Activated CD8-positive, alpha-beta memory T cell treated with anti-CD3 and anti-CD28 coated beads for 36 hours (primary cell): ENCODE results near the gene MAD1L1. TPM values are rescaled to one million over a fixed set of nuclear protein-coding genes. Genes with fewer than 3 reads are reported as not detected.

Experiments used
- CTCF ChIA-PET: fragments of 350-600 bp; sonication (Branson Sonifier 250); formaldehyde crosslinking; loops from one replicate; lab custom pipeline; 2021; ENCODE audit warnings: antibody characterized with exemption; lab: Charles Lee
- POLR2A ChIA-PET: fragments of 350-600 bp; sonication (Branson Sonifier 250); formaldehyde crosslinking; loops from one replicate; lab custom pipeline; 2021; ENCODE audit warnings: antibody characterized with exemption; lab: Charles Lee
- total RNA-seq, 2 experiments: library from RNA; stranded (reverse); gene quantifications; one replicate each; pipeline ENCODE4 v1.2.3, GENCODE V29; 2021

Gene MAD1L1
- total RNA-seq, 2 experiments from 2014 or later: 39.4 to 40.8 TPM

DNA sequence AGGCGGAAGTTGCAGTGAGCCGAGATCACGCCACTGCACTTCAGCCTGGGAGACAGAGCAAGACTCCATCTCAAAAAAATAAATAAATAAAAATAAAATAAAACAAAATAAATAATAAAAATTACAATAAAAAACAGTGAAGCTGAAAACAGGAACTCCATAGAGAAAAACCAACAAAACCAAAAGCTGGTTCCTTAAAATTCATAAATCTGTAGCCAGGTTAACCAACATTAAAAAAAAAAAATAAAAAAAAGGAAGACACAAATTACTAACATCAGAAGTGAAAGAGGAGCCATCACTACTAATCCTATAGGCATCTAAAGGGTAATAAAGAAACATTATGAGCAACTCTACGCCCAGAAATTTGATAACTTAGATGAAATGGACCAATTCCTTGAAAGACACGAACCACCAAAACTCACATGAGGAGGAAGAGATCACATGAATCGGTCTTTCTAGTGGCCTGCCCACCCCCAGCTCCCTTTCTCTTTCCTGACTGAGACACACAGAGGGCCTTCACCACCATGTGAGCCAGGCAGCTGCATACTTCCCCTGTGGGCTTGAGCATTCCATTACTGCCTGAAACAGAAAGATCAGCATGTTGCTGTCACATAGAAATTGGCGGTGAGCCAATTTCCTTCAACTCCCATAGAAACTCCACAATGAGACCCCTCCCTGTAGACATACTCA lies 208.7 kb downstream of the MAD1L1 start:
- ChIA-PET POLR2A (no interaction called here), CTCF (no interaction called here)

DNA sequence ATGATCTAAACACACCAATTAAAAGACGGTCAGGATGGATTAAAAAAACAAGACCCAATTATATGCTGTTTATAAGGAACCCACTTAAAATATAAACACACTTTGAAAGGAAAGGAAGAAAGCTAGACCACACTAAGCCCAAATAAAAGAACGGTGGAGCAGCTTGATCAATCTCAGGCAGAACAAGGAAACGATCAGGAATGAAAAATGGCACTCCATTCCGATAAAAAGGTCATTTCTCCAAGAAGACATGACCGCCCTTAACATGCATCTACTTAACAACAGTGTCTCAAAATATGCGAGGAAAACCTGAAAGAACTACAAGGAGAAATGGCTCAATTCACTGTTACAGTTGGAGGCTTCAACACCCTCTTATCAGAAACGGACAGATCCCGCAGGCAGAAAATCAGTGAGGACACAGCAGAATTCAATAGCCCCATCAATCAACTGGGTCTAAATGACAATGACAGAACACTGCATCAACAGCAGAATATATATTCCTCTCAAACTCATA lies 210.0 kb downstream of the MAD1L1 start:
- ChIA-PET CTCF (no interaction called here), POLR2A (no interaction called here)

DNA sequence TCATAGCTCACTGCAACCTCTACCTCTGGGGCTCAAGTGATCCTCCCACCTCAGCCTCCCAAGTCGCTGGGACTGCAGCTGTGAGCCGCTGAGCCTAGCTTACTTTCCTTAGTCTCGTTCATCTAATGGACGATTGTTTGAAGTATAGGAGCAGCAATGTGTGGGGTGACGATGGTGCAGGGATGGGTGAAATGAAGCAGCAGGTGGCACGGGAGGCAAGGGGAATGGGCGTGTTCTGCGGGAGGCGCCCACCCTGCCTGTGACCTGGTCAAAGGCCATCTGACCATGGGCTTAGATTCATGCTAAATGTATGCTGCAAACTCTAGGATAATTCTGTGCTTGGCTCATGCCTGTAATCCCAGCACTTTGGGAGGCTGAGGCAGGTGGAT lies 210.7 kb downstream of the MAD1L1 start:
- POLR2A ChIA-PET: no interaction called here
- CTCF ChIA-PET: no interaction called here

DNA sequence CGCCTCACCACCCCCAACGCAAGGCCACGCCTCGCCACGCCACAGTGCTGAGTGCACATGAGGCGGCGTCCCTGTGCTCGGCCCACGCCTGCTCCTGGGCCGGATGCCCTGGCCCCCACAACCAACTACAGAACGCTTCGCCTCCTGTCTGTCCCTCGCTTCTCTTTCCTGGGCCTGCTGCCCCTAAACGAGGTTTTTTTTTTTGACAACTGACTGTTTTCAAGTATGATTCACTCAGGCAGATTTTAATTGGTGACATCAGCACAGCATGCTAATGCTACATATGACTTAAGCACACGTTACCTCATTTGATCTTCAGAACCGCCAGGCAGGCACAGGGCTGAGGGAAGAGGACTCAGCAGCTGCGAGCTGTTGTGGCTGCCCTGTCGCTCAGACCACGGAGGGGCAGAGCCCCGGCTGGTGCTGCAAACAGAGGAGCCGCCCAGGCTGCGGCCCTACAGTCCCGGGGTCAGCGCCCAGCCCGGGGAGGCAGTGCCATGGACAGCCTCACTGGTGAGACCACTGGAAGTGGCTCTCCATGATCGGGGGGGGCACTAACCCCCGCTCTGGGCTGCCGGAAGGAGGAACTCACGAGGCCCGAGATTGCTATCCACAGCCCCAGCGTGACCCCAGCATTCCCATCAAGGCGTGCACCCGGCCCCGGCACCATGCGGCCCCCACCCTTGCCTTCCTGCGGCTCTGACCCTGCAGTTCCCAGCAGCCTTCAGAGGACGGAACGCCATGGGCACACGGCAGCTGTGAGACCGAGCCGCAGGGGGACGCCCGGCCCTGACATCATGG lies 212.8 kb downstream of the MAD1L1 start:
- POLR2A ChIA-PET: interaction anchor here (0.7 kb wide), 1 partner anchor 608 kb away, joined by 7 read pairs; no protein-coding TSS in a partner anchor
- CTCF ChIA-PET: no interaction called here

DNA sequence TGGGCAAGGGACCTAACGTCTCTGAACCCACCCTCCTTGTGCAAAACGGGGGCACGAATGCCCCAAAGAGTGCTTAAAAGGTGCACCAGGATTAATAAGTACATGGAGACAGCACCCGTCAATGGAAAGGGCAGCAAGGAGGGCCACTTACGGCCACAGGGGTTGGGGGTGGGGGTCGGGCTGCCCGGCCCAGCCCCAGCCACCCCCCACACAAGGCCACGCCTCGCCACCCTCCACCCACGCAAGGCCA lies 213.4 kb downstream of the MAD1L1 start:
- POLR2A ChIA-PET: no interaction called here
- CTCF ChIA-PET: no interaction called here

DNA sequence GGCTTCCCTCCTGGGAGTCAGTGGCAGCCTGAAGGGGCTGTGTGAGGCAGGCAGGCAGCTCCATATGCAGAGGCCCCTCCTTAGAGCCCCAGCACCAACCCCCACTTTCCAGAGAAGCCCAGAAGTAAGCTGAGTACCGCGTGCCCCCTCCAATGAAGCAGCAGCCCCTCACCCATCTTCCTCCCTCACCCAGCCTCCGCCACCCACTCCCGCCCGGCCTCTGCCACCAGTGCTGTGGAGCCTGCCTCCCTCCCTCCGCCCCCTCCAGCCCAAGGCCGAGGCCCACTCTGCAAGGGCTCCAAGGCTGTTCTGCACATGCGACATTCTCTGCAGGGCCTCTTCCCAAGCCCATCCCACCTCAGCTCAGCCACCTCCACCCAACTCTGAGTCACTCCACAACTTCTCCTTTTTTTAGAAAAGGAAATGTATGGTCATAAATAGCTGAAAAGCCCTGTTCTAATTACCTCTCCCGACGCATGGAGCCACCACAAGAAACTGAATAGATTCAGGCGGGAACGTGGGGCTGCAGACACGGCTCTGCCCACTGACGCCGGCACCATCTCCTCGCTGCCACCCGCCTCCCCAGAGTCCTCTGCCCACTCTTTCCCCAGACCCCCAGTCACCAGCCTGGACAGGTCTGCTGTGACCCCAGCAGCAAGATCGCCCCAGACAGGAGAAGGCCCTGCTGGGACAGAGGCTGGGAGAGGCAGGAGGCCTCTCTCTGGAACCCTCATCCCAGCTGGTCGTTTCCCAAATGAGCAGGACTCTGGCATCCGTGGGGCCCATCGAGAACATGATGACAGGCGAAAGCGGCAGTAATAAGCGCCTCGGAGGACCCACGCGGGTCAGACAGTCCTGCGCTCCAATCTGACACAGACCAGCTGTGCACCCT lies 213.9 kb downstream of the MAD1L1 start:
- CTCF ChIA-PET: no interaction called here
- POLR2A ChIA-PET: no interaction called here

DNA sequence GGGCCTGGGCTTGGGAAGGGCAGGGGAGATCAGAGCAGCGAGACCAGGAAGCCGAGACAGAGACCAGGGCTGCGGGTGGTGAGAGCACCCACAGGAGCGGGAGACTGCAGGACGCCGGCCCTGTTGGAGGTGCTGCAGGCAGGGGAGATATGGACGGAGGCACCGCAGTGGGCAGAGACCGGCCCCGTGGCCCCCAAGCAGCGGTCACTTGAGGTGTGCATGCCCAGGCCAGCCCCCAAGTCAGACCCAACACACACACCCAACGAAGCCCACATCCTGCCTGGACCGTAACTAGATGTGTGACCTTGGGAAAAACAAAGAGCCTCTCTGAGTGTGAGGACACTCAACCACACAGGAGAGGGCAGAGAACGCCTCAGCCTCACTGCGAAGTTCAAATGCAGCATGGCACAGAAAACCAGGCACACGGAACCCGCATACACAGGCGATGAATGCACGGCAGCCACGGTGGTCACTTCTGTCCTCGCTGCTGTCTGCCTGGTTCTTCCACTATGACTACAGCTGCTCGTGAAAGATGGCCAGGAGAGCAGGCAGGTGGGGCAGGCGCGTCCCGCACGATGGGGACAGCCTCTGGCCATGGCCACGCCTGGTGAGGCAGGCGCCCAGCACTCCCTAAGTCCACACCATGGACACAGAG lies 214.7 kb downstream of the MAD1L1 start:
- CTCF ChIA-PET: no interaction called here
- POLR2A ChIA-PET: no interaction called here

DNA sequence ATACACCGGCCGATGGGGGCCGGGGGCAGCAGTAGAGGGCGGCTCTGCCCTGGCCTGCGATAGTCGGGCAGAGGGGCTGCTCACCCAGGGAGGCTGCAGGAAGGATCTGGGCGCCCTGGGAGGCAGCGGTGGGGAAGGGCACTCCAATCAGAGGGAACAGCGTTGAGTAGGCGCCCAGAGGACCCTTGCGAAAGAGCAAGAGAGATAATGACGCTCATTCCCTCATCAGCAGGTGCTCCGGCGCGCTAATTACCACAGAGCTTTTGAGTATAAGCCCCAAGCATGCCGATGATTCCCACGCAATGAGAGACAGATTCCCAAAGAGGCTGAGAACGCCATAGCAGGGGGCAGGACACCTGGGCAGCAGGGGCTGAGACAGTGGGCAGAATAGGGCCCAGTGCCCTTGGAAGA lies 215.3 kb downstream of the MAD1L1 start:
- POLR2A ChIA-PET: no interaction called here
- CTCF ChIA-PET: no interaction called here

DNA sequence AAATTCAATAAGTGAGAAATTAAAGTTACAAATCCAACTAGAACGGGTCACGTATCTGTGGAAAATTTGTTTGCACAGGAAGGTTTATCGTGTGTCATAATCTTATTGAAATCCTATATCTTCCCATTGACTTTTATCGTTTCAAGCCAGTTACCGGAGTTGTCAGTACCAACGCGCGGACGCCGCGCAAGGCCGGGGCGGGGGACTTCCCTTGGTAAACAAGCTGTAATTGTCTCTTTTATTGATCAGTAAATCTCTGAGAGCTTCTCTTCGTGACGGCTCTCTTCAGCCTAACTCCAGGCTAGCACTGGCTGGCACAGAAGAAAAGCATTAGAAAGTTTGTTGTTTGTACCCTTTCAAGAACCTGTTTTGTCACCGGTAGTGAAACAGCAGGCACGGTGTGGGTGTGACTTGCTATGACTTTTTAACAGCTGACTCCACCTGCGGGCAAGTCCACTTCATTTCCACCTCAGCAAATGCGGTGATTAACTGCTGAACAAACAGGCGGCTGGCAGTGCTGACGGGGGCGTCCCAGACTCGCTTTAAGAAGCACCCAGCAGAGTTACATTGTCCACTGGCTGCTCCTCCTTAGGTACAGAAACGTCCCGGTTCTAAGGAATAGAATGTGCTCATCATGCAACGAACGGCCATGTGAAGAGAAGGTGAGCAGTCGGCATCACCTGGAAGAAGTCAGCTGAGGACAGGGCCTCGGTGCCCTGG lies 215.8 kb downstream of the MAD1L1 start:
- ChIA-PET POLR2A (no interaction called here), CTCF (interaction anchor here (0.5 kb wide), 1 partner anchor 195 kb away, joined by 3 read pairs; no protein-coding TSS in a partner anchor)

DNA sequence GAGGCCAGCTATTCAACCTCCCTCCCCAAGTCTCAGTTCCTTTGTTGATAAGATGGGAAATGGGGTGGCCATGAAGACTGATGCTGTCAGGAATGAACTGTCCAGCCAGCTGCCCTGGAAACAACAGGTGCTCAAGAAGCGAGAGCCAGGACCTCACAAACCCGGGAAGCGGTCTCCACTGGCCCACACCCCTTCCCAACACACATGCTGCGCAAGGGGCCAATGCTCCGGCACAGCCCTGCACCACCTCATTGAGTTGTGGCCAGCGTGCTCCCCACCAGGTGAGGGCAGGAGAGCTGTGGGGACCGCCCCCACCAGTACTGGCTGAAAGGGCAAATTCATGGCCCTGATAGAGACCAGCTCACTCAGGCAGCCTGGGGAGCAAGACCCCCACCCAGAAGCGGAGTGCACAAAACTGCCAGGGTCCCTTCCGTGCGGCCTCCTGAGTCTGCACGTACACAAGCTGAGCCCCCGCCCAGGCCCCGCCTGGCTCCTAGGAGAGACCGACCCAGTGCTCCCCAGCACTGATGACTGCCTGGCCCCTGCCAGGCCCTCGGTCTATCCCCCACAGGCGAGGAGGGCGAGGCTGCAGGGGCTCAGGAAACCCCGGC lies 216.6 kb downstream of the MAD1L1 start:
- ChIA-PET POLR2A (no interaction called here), CTCF (interaction anchor here (0.5 kb wide), 1 partner anchor 194 kb away, joined by 3 read pairs; no protein-coding TSS in a partner anchor)

DNA sequence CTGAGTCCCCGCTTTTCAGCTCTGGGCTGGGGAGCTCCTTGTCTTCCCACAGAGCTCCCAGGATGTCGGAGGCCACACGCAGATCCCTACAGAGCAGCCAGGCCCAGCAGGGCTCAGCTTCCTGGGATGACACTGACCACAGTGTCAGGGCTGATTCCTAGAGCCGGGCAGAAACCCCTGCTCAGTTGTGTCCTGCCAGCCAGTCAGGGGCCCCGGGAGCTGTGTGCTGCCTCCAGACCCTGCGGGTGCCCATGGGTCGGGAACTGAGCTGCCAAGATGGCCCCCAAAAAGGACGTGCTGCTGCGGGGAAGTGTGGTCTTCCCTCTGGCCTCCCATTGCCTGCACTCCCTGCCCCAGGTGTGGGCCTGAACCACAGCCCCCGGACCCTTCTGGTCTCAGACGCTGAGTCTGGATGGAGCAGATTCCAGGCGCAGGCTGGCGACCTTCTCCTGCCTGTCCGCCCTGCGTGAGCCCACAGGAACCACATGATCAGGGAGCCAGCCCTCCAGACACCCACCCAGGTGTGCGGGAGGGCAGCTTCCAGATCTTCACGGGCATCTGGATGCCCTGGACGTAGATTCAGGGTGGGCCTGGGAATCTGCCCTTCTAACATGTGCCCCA lies 217.4 kb downstream of the MAD1L1 start:
- POLR2A ChIA-PET: no interaction called here
- CTCF ChIA-PET: no interaction called here

DNA sequence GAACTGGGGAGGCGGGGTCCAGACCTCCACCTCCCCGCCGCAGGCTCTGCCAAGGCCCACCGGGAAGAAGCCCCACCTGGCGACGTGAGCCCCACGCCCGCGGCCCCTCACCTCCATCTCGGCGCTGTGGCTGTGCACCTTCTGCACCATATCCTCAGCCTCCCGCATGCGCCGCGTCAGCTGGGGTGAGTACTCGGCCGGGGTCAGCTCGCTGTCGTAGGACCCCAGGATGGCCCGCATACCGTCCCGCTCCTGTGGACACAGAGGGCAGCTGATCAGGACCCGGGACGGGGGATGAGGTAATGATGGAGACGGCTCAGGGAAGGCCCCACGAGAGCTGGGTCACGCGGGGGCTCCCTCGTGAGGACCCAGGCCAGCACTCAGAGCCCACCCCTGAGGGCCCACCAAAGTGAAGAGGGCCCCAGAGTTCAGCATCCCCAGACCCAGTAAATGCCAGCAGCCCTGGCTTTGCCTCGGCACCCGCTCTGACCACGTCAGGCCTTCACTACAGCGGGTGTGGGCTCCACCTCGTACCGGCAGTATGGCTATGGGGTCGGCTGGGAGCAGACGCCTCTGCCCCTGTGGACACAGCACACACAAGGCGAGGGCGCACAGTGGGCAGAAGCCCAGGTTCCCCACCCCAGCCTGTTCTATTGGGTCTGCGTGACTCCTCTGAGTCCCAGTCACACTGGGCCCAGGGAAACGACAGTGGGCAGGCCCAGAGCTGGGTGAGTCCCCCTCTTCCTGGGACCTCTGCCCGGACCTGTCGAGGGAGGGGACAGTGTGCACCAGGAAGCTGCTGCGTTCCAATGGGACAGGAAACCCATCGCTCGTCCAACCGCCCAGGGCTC lies 218.1 kb downstream of the MAD1L1 start:
- ChIA-PET POLR2A (no interaction called here), CTCF (no interaction called here)

DNA sequence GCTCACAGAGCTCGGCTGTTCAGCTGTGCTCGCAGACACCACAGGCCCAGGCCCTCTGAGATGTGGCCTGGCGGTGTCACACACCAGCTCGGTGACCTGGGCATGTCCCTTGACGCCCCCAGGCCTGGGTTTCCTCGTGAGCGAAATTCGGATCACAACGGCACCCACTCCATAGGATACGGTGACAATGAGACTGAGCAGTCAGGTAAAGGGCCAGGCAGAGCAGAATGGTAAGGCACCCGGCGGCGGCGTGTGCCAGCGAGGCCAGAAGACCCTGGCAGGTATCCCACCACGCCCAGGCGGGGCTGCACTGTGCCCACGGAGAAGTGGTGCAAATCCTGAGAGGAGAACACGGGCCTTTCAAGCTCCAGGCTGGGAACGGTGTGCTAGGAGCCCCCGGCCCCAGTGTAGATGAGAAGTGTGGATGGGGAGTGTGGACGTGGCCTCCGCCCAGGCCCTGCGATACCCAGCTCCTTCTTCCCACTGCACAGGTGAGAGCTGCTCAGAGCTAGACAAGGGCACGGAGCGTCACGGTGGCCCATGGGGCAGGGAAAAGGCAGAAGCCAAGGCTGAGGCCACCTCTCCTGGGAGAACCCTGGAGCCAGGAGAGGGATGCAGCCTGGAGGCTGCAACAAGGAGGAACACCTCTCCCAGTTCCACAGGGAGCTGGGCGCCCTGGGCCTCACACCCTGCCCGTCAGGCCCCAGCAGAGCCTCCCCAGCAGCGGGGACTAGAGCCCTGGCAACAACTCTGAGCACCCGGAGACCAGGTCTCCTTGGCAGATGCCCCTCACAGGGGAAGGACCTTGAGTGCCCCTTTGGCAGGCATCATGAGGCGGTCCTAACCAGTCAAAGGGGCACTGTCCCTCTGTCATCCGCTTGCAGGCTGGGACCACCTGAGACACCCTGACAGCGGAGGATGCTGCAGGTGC lies 219.1 kb downstream of the MAD1L1 start:
- POLR2A ChIA-PET: no interaction called here

DNA sequence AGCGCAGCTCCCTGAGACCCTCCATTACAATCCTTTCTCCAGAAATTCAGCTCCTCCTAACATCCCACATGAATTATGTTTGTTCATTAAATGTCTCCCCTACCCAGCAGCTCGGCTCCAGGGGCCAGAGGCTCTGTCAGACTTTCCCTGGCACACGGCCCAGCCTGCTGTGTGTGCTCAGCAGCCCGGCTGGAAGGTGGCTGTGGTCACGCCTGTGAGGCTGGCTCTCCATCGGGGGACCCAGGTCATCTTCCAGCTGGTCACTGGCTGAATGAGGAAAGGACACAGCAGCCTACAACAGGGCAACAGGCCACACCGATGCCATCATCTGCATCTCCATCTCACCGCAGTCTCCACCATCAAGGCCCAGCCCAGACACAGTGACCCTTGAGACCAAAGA lies 219.8 kb downstream of the MAD1L1 start:
- CTCF ChIA-PET: no interaction called here
- POLR2A ChIA-PET: no interaction called here

More for the DNA sequence above, 219.1 kb downstream of the MAD1L1 start:
- CTCF ChIA-PET: interaction anchor here (0.6 kb wide), 1 partner anchor 372 kb away, joined by 6 read pairs; no protein-coding TSS in a partner anchor

DNA sequence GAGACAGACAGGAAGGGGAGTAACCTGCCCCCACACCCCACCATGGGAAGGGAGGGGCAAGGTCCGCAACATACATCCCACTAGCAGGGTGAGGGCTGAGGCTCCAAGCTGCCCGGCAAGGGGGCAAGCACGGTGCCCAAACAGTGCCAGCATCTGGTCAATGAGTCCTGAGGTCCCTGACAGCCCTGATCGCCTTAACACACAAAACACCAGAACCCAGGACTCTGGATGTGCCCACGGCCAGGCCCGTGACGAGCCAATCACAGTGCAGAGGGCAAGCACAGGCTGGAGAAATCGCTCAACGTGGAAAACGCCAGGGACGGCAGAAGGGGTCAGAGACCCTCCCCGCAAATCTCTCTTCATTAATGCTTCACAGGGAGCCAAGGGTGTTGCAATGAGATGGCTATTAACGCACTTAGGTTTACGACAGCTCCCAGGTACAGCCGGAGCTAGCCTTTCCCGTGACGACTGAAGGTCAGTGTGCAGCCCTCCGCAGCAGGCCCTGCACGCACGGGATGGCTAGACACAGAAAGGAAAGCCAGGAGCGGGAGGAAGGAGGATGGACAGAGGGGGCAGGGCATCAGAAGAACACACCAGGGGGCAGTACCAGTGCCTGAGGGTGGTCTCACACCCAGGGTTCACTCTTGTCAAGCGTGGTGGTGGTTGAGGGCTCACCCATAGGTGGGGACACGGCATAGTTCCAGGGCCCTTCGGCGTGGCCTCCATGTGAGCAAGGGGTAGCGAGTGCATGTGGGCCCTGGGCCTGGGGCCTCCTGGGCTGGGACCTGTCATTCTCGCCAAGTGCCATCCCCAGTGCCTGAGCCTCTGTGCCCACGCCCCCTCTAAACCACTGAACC lies 220.5 kb downstream of the MAD1L1 start:
- POLR2A ChIA-PET: no interaction called here
- CTCF ChIA-PET: no interaction called here
